Skin epidermis (tissue), 12 donors: ENCODE results near the gene TRABD.

Experiments
- H3K27ac ChIP-seq, 21 experiments: fragments of 200-600 bp; sonication (generic) in 11 of 21; one replicate each; pipeline ENCODE4 v1.5.0; 2020; ENCODE audit warnings: mild to moderate bottlenecking in 3 of 21, inconsistent platforms in 2 of 21, moderate library complexity in 2 of 21
- H3K4me3 ChIP-seq, 7 experiments: fragments of 200-600 bp; sonication (generic) in 2 of 7; one replicate each; pipeline ENCODE4 v1.5.0; 2020; ENCODE audit warnings: inconsistent platforms in 2 of 7, mild to moderate bottlenecking in 2 of 7, moderate library complexity in 1 of 7

TRABD gene

DNA sequence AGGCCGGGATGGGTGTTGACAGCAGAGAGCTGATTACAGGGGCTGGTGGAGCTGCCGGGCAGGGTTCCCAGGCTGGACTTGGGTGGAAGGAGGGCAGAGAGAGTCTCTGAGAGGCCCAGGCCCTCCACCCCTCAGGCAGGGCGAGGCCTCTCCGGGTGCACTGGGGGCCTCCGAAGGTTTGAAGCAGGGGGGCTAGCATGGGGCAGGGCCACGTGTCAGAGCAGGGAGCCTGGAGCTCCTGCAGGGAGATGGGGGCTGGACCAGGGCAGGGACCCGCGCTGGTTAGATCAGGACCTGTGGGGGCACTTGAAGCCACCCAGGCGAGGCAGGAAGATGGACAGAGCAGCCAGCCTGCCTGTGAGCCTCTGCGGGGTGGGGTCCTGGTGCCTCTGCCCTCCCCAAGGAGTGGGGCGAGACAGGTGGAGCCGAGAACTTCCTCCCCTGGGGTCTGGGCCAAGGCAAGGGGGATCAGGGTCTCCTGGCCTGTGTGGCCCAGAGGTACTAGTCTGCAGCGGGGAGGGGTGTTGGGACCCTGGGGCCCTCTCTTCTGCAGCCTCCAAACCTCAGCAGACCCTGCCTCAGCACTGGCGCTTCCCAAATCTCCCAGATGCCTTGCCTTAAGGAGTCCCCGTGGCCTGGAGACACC, 14.3 kb upstream of the TRABD start:
- no peak overlapping the region for H3K27ac ChIP-seq
- H3K4me3 ChIP-seq, result no peak overlapping the region

DNA sequence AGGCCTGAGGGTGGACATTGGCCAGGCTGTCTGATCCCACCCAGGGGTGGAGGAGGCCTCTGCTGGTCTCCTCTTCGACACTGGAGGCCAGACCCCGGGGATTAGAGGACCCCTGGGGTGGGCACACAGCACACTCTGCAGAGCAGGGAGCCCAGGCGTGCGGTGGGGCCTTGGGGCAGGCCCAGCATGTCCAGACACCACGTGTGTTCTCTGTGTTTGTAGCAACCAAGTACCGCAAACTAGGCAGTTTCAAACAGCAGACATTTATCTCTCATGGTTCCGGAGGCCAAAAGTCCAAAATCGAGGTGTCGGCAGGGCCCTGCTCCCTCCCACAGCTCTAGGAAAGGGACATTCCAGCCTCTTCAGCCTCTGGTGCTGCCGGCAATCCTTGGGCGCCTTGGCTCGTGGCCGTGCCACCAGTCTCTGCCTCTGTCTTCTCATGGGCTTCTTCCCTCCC, 13.7 kb upstream of the TRABD start:
- Histone ChIP-seq H3K27ac (no peak overlapping the region), H3K4me3 (no peak overlapping the region)

DNA sequence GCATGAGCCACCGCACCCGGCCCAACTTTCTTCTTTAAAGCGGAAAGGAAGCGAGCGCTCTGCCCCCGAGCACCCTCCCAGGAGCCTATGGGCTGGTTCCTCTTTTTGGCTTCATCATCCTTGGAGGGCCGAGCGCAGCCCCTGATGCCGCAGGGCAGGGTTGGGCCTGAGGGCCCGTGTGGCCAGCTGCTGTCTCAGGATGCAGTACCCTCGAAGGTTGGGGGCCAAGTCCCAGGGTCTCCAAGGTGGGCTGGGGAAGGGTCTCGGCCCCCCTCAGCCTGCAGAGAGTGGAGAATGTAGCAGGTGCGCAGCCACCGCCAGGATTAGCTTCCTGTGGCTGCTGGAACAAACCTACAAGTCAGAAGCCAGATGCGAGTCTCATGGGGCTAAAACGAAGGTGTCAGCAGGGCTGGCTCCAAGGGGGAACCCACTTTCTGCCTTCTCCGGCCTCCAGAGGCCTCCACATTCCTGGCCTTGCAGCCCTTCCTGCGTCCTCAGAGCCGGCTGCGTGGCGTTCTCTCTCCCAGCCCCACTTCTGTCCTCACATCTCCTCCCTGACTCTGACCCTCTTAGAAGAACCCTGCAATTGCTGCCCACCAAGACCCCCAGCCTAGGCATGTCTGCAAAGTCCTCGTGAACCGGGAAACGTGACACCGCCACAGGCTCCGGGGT, 12.3 kb upstream of the TRABD start:
- no peak overlapping the region for H3K4me3 ChIP-seq
- H3K27ac ChIP-seq, result no peak overlapping the region

DNA sequence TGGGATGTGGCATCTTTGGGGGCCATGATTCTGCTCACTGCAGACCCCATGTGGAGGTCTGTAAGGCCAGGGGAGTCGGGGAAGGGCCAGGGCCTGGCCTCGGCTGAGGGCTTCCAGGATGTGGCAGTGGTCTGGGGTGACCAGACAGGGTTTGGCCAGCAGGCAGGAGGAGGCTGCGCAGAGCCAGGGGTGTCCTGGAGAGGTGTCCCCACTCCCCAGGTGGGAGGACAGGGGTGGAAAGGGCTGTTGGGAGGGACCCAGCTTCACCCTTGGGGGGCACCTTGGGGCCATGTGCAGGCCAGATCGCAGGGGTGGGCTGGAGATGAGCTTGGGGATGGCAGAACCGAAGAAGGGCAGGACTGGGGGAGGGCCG, 11.7 kb upstream of the TRABD start:
- H3K4me3 ChIP-seq, result no peak overlapping the region
- no peak overlapping the region for H3K27ac ChIP-seq

DNA sequence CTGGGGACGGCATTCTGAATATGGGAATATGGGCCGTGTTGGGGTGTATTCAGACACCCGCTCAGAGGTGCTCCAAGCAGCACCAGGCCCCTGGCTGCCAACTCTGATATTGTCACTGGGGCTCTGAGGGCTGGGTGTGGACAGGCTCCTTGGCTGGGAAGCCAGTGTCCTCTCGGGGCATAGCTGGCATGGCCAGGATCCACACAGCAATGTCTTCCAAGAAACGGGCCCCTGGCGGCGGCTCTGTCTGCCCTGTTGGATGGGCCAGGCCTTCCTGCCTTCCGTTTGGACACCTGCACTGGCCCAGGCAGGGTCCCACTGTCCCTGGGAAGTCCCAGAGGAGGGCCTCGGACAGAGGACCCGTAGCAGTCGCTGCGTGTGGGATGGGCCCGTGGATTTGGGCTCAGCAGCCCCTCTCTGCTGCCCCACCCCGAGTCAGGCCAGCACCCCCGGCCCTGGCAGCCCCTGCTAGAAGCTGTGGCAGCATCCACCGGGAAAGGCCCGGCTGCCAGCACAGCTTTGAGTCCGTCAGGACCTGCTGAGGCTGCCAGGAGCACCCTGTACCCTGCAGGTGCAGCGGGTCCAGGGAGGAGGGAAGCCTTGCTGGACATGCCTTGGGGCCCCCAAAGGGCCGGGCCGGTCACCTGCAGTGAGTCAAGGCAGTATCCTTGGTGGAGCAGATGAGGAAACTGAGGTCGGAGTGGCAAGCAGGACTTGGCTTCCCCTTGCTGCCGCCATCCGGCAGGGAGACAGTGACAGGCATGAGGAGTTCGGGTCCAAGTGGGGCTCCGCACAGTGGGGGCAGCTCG, 11.1 kb upstream of the TRABD start:
- Histone ChIP-seq H3K4me3 (no peak overlapping the region), H3K27ac (no peak overlapping the region)

DNA sequence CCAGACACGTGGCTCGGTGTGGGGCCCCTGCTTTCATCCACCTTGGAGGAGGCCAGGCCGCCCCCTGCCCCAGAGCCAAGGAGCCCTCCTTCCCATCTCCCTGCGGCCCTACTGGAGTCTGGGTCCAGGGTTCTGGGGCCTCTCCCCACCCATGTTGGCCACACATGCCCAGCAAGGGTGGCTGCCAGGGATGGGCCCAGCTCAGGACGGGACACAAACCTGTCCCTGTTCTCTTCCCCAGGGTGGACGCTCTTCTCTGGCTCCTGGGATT, 10.6 kb upstream of the TRABD start:
- Histone ChIP-seq H3K27ac (no peak overlapping the region), H3K4me3 (no peak overlapping the region)

DNA sequence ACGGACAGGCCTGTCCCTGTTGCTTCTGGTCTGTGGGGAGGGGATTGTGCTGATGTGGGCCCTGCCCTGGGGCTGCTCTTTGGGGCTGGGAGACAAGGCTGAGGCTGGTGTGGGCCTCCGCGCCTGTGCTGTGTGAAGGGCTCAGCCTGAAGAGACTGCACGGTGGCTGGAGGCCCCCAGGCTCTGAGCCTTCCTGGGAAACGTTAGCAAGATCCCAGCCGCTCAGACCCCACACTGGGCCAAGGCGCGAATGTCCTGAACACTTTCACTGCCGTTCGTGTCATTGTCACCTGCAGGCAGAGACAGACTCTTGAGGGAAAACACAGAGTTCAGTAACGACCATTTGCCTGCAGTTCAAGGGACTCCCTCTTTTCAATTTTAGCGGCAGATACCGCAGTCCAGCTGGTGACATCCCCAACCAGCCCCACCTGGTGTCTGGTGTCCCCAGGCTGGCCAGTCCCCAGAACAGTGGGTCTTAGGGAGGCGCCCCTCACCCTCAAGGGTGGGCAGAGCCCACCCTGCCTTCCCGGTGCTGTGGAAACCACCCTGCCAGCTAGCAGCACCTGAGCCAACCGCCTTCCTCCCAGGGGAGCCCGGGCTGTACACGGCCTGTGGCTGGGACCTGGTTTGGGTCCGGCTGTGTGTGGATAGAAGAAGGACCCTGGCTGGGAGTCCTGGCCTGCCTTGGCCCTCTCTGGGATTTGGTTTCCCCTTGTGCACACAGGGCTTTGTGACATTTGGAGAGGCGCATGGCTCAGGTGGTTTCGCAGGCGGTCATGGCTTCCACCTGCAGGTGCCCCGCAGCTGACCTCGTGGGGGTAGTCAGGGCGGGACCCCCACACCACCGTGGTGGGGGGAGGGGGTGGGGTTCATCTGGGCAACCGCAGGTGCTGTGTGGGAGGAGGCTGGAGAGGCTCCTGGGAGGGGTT, 9.5 kb upstream of the TRABD start:
- Histone ChIP-seq H3K27ac (no peak overlapping the region), H3K4me3 (no peak overlapping the region)

DNA sequence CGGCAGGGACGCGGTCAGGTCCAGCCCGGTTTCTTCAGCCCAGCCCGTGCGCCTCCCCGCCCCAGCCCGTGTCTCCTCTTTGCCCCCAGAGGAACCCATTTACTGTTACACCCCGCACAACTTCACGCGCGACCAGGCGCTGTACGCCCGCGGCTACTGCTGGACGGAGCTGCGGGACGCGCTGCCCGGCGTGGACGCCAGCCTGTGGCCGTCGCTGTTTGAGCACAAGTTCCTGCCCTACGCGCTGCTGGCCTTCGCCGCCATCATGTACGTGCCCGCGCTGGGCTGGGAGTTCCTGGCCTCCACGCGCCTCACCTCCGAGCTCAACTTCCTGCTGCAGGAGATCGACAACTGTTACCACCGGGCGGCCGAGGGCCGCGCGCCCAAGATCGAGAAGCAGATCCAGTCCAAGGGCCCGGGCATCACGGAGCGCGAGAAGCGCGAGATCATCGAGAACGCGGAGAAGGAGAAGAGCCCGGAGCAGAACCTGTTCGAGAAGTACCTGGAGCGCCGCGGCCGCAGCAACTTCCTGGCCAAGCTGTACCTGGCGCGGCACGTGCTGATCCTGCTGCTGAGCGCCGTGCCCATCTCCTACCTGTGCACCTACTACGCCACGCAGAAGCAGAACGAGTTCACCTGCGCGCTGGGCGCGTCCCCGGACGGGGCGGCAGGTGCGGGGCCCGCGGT, 8.7 kb upstream of the TRABD start:
- H3K27ac ChIP-seq, result no peak overlapping the region
- H3K4me3 ChIP-seq, result no peak overlapping the region

DNA sequence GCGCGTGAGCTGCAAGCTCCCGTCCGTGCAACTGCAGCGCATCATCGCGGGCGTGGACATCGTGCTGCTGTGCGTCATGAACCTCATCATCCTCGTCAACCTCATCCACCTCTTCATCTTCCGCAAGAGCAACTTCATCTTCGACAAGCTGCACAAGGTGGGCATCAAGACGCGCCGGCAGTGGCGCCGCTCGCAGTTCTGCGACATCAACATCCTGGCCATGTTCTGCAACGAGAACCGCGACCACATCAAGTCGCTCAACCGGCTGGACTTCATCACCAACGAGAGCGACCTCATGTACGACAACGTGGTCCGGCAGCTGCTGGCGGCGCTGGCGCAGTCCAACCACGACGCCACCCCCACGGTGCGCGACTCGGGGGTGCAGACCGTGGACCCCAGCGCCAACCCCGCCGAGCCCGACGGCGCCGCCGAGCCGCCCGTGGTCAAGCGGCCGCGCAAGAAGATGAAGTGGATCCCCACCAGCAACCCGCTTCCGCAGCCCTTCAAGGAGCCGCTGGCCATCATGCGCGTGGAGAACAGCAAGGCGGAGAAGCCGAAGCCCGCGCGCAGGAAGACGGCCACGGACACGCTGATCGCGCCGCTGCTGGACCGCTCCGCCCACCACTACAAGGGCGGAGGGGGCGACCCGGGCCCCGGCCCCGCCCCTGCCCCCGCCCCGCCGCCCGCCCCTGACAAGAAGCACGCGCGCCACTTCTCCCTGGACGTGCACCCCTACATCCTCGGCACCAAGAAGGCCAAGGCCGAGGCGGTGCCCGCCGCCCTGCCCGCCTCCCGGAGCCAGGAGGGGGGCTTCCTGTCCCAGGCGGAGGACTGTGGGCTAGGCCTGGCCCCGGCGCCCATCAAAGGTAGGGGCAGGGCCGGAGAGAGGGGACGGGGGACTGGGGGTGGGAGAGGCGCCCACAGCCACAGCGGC, 7.9 kb upstream of the TRABD start:
- H3K4me3 ChIP-seq, result no peak overlapping the region
- no peak overlapping the region for H3K27ac ChIP-seq

DNA sequence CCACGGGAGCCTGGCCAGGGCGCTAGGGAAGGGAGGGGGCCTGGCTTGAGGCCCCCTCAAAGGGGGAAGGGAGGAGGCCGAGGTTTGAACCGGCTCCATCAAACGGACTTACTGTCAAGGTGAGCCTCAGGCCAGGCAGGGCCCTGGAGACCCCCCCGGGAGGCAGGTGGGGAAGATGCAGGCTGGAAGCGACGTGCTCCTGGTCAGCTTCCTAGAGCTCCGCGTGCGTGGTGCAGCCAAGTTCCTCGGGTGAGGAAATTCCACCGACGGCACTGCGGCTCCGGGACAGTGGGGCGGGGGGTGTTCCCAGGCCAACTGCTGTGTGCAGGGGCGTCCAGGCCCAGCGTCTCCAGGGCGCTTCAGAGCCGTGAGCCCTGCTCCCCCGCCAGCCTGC, 7.2 kb upstream of the TRABD start:
- Histone ChIP-seq H3K27ac (no peak overlapping the region), H3K4me3 (no peak overlapping the region)

DNA sequence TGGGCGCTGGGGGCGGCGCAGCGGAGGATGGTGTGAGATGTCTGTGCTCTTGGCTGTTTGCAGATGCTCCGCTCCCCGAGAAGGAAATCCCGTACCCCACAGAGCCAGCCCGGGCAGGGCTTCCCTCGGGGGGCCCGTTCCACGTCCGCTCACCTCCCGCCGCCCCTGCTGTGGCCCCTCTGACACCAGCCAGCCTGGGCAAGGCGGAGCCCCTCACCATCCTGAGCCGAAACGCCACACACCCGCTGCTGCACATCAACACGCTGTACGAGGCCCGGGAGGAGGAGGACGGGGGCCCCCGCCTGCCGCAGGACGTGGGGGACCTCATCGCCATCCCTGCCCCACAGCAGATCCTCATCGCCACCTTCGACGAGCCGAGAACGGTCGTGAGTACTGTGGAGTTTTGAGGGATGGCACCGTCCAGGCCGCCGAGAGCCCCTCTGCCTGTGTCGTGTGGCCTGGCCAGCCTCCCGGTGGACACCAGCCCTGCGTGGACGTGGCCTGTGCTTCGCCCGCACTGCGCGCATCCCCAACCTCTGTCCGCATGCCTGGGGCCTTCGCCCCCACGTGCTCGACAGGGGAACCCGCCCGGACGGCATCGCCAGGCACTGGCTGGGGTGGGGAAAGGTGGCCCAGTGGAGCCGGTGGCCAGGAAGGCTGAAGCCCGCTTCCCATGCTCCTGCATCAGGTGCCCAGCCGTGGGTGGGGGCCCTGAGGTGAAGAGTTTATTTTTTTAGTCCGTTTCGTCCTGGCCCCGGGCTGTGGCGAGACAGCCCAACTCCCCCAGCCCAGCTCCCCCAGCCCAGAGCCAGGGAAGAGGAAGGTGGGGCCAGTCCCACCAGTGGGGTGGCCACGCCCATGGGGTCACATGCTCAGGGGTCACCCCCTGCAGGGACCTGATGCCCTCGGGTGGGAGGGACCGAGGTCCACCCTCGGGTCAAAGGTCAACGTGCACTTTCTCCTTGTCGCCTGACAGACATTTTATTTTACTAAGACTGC, 6.5 kb upstream of the TRABD start:
- H3K27ac ChIP-seq, result no peak overlapping the region

DNA sequence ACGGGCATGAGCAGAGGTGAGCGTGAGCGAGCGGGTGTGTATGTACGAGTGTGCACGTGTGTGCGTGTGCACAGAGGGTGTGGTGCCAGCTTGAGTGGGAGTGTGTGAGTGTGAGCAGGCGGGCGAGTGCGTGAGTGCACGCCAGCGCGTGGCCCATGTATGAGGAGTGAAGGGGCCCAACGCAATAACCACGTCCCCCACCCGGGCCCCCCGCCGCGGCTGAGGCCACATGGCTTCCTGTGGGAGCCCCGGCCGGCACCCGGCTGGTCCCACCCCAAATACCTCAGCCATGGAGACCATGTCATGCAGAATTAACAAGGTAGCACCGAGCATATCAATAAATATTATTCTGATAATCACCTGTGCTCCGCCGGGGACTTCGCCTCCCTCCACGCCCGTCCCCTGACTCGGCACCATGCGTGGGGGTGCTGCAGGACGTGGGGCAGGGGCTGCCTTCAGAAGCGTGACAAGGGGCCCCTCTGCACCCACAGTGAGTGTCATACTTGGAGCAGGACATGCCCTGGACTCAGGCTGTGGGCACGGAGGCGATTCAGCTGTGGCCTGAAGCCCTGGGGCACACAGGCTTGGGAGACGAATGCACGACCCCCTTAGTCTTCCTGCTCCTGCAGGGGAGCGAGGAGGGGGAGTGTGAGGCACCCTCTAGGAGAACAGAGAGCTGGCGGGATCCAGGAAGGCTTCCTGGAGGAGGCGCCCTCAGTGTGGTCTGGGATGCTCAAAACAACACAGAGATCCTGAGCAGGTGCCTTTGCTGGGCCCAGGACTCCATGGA, 5.6 kb upstream of the TRABD start:
- Histone ChIP-seq H3K4me3 (no peak overlapping the region), H3K27ac (no peak overlapping the region)

More for the DNA sequence above, 6.5 kb upstream of the TRABD start:
- H3K4me3 ChIP-seq, result no peak overlapping the region

DNA sequence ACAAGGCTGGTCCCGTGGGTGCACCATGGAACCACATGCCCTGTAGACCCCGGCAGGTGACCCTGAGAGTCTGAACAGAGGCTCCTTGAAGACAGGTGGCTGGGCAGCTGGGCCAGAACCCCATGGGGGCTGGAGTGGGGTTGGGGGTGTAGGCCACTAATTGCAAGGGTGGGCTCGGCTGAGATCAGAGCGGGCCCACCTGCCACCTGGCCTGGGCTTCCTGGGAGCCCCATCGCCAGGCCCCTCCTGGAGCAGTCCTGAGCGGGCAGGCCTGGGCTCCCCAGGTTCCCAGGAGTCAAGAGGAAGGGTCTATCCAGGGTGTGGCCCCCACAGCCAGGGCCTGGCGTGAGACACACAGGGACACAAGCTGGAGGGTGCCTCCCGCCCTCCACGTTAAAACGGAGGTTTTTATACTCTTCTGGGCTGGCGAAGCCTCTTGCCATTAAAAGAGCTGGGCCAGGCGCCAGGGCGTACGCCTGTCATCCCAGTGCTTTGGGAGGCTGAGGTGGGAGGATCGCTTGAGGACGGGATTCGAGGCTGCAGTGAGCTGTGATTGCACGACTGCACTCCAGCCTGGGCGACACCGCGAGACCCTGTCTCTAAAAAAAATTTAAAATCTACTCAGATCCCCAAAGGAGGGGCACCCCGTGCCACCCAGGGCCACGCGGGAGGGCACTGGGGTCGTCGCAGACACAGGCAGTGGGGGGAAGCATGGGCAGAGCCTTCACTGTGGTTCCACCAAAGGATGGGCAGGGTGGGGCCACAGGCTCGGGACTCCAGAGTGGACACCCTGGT, 4.8 kb upstream of the TRABD start:
- Histone ChIP-seq H3K27ac (no peak overlapping the region), H3K4me3 (no peak overlapping the region)

DNA sequence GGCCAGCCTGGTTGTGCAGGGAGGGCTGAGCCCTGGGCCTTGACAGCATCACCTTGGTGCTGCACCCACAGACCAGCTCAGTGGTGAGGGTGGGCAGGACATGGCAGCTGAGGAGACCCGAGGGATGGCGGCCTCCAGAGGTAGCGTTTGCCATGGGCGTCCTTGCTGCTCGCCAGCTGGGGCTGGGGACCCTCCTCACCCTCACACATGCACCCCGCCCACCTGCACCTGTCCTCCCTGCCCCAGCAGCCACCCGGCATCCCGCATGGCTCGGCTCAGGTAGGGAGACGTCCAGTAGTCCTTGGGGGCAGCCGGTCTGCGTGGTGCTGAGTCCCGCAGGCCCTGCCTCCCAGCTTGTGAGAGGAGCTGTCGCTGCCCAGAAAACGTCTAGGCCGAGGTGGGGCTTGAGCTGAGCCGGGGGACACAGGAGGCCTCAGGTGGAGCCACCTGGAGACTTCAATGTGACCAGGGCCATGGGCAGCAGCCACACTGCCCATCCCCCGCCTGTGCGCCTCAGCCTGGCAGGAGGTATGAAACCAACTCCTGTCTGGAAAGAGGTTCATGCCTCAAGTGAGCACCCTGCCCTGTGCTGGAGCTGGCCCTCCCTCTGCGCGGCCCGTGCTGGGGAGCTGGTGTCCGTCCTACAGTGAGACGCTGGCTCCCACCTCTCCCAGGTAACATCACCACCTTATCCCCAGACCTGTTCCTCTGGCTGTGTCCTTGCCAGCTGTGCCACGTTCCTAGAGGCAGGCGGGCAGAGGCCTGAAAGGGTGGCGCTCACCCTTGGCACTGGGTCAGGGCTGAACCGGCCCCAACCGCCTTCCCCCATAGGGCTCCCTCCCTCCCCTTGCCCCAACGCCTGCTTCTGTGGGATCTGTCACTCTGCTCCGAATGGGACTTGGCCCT, 3.3 kb upstream of the TRABD start:
- no peak overlapping the region for H3K27ac ChIP-seq
- no peak overlapping the region for H3K4me3 ChIP-seq
